H1 (cell line): ENCODE results near the gene LTBP1. TPM values are rescaled to one million over a fixed set of nuclear protein-coding genes. Genes with fewer than 3 reads are reported as not detected.

Experiments
- CHD1 ChIP-seq: IDR thresholded peaks from 2 replicates; pipeline ENCODE4 v1.6.1; 2012; ENCODE audit warnings: low read depth, low read length, improper control_type of control experiment
- KDM4A ChIP-seq: IDR thresholded peaks from one replicate; pipeline ENCODE4 v1.7.1; 2012; ENCODE audit warnings: low read depth, mild to moderate bottlenecking, moderate library complexity, low read length, inconsistent platforms; ENCODE audit not compliant: severe bottlenecking
- ZNF274 ChIP-seq: IDR thresholded peaks from 2 replicates; pipeline ENCODE4 v1.7.0; 2012; ENCODE audit warnings: low read length, borderline replicate concordance; ENCODE audit errors: extremely low read depth
- polyA plus RNA-seq, 7 experiments: library from polyadenylated mRNA; depleted of rRNA in 3 of 7; stranded (reverse) in 5 of 7; unstranded in 2 of 7; fragments of >200 nt in 5 of 7; fragments of 200-250 nt in 2 of 7; gene quantifications; 1 replicate in 5 of 7; 2 replicates in 1 of 7; 4 replicates in 1 of 7; pipeline versions ENCODE4 v1.2.1 to v1.2.3, GENCODE V29; 2011 to 2013; ENCODE audit warnings: missing spikeins in 2 of 7, mixed read lengths in 2 of 7
- total RNA-seq: library from RNA; stranded (reverse); fragmentation: NEBNext Ultra II Directional; extraction: Animal tissue kit (Norgen Biotek cat#: 25700); gene quantifications from 2 replicates; pipeline ENCODE4 v1.2.1, GENCODE V29; 2021

Gene LTBP1
- total and polyA plus RNA-seq, 2 of the 8 experiments (the other 6 are each of a cell fraction or from before 2014, with no cell fraction given), result 15.4 to 24.7 TPM

- TF ChIP-seq ZNF274 (no peak), KDM4A (no peak), CHD1 (no peak)
Observed at GRCh38 chr2:33051586-33052360, 105.0 kb downstream of the LTBP1 start (continued).
